HG03575 (cell line): ENCODE results near the gene P2RY8.
"Not testable (repeated sequence)": the region's sequence is repeated elsewhere in the genome, so short reads cannot be mapped to it uniquely, and the experiment has no call there.

Experiments
- ATAC-seq: cut with Tn5 transposase; IDR thresholded peaks from one replicate; pipeline ENCODE4 v1.9.1; 2021; ENCODE audit not compliant: unreplicated experiment, insufficient number of reproducible peaks, low FRiP score; ENCODE audit errors: extremely low read depth

P2RY8 gene

GRCh38 chrX:1477229-1477628 lies 59.8 kb downstream of the P2RY8 start:
- ATAC-seq: no peak

- ATAC-seq: no peak
These were observed 60.3 kb downstream of the P2RY8 start for GRCh38 chrX:1476682-1477081.

- no peak for ATAC-seq
These were observed 61.1 kb downstream of the P2RY8 start for GRCh38 chrX:1475881-1476280.

GRCh38 chrX:1475481-1475880 lies 61.5 kb downstream of the P2RY8 start:
- ATAC-seq: no peak

- not testable (repeated sequence) for ATAC-seq
These were observed 62.4 kb downstream of the P2RY8 start for GRCh38 chrX:1474593-1474992.

GRCh38 chrX:1472975-1473374 lies 64.0 kb downstream of the P2RY8 start:
- no peak for ATAC-seq

- ATAC-seq: no peak
These were observed 68.7 kb downstream of the P2RY8 start for GRCh38 chrX:1468250-1468772.

GRCh38 chrX:1466971-1467561 lies 69.9 kb downstream of the P2RY8 start:
- no peak for ATAC-seq

- ATAC-seq: no peak
These were observed 70.7 kb downstream of the P2RY8 start for GRCh38 chrX:1466232-1466661.

GRCh38 chrX:1465286-1466231 lies 71.4 kb downstream of the P2RY8 start:
- ATAC-seq: no peak

- ATAC-seq: no peak
These were observed 72.1 kb downstream of the P2RY8 start for GRCh38 chrX:1464971-1465285.

- ATAC-seq: no peak
These were observed 72.7 kb downstream of the P2RY8 start for GRCh38 chrX:1464041-1464970.

GRCh38 chrX:1463581-1463980 lies 73.4 kb downstream of the P2RY8 start:
- no peak for ATAC-seq

- ATAC-seq: no peak
These were observed 74.3 kb downstream of the P2RY8 start for GRCh38 chrX:1462596-1463251.

- no peak for ATAC-seq
These were observed 74.9 kb downstream of the P2RY8 start for GRCh38 chrX:1462110-1462509.

- no peak for ATAC-seq
These were observed 81.1 kb downstream of the P2RY8 start for GRCh38 chrX:1455948-1456280.

- ATAC-seq: peak; percentile 53
These were observed 82.8 kb downstream of the P2RY8 start for GRCh38 chrX:1453951-1454785.

GRCh38 chrX:1453395-1453783 lies 83.6 kb downstream of the P2RY8 start:
- no peak for ATAC-seq
